T-cell (primary cell): ENCODE results near the gene DPYD. TPM values are rescaled to one million over a fixed set of nuclear protein-coding genes. Genes with fewer than 3 reads are reported as not detected.

Source experiments
- ATAC-seq, 4 experiments: fragments of 200-7000 bp in 3 of 4; fragments of 150-1000 bp in 1 of 4; cut with Tn5 transposase; replicated peaks in 1 of 4; 1 replicate in 3 of 4; 2 replicates in 1 of 4; pipeline ENCODE4 v1.10.0; 2021; ENCODE audit warnings: moderate library complexity in 3 of 4, mild to moderate bottlenecking in 2 of 4, moderate number of reproducible peaks in 1 of 4
- CTCF ChIA-PET, 2 donors: fragments of 300-600 bp; sonication (Branson Sonifier 250); formaldehyde crosslinking; loops; one replicate each; lab custom pipeline; 2022; ENCODE audit warnings: antibody characterized with exemption in 2 of 2; lab: Charles Lee
- POLR2A ChIA-PET, 2 donors: fragments of 300-600 bp; sonication (Branson Sonifier 250); formaldehyde crosslinking; loops; one replicate each; lab custom pipeline; 2022; ENCODE audit warnings: antibody characterized with exemption in 2 of 2; lab: Charles Lee
- DNase-seq, 35 experiments: peaks; one replicate each; pipeline versions ENCODE4 v3.0.0 to v3.0.0-alpha.2; 2013 to 2023
- H3K27ac ChIP-seq: one replicate; pipeline ENCODE4 v1.5.1; 2013; ENCODE audit warnings: low read length
- H3K27me3 ChIP-seq, 2 experiments: replicated peaks in 1 of 2; 1 replicate in 1 of 2; 2 replicates in 1 of 2; pipeline versions ENCODE4 v1.6.1 to v1.7.0; 2013; ENCODE audit warnings: low read length in 1 of 2, mixed read lengths in 1 of 2; ENCODE audit not compliant: control insufficient read depth in 2 of 2, insufficient read depth in 2 of 2; ENCODE audit errors: extremely low read depth in 1 of 2
- H3K36me3 ChIP-seq, 2 donors: 1 replicate in 1 of 2; 2 replicates in 1 of 2; pipeline versions ENCODE4 v1.6.1 to v1.7.0; 2013; ENCODE audit warnings: low read length in 1 of 2; ENCODE audit not compliant: control insufficient read depth in 2 of 2, insufficient read depth in 1 of 2; ENCODE audit errors: extremely low read depth in 1 of 2
- H3K4me1 ChIP-seq, 2 experiments: 1 replicate in 1 of 2; 2 replicates in 1 of 2; pipeline versions ENCODE4 v1.6.1 to v1.7.0; 2013; ENCODE audit warnings: low read length in 2 of 2, mixed read lengths in 1 of 2; ENCODE audit not compliant: insufficient read depth in 2 of 2, control insufficient read depth in 1 of 2; ENCODE audit errors: extremely low read depth in 1 of 2
- H3K4me3 ChIP-seq, 2 donors: 1 replicate in 1 of 2; 2 replicates in 1 of 2; pipeline versions ENCODE4 v1.5.1 to v1.7.0; 2013; ENCODE audit warnings: mild to moderate bottlenecking in 2 of 2, low read length in 1 of 2, moderate library complexity in 1 of 2; ENCODE audit not compliant: control insufficient read depth in 1 of 2; ENCODE audit errors: extremely low read depth in 1 of 2
- H3K9me3 ChIP-seq: 2 replicates; pipeline ENCODE4 v1.7.0; 2013
- H3K27ac Mint-ChIP-seq, 2 donors: one replicate each; pipeline ENCODE4 v1.8.0; 2020 to 2021; ENCODE audit warnings: mild to moderate bottlenecking in 2 of 2, mixed read lengths in 2 of 2
- H3K27me3 Mint-ChIP-seq, 2 donors: one replicate each; pipeline ENCODE4 v1.8.0; 2021 to 2022; ENCODE audit warnings: mixed read lengths in 2 of 2
- H3K36me3 Mint-ChIP-seq: one replicate; pipeline ENCODE4 v1.8.0; 2021; ENCODE audit warnings: mixed read lengths
- H3K4me1 Mint-ChIP-seq, 3 donors: one replicate each; pipeline ENCODE4 v1.8.0; 2020 to 2022; ENCODE audit warnings: mixed read lengths in 3 of 3, mild to moderate bottlenecking in 1 of 3
- H3K4me3 Mint-ChIP-seq, 3 donors: one replicate each; pipeline ENCODE4 v1.8.0; 2020 to 2022; ENCODE audit warnings: mild to moderate bottlenecking in 3 of 3, mixed read lengths in 3 of 3, moderate library complexity in 3 of 3
- H3K9me3 Mint-ChIP-seq, 3 donors: one replicate each; pipeline ENCODE4 v1.8.0; 2020 to 2022; ENCODE audit warnings: mixed read lengths in 3 of 3
- WGBS: methylation state at CpG from one replicate; pipeline ENCODE4 v1.1.5; 2013; ENCODE audit warnings: missing lambda C conversion rate; ENCODE audit not compliant: insufficient coverage; 5-methylcytosine and 5-hydroxymethylcytosine counted together
- total RNA-seq, 35 experiments: library from RNA in 6 of 35; stranded (reverse) in 6 of 35; fragments of 120-200 nt in 1 of 35; gene quantifications; one replicate each; pipeline versions ENCODE4 v1.2.1 to v1.2.4 and lab custom pipeline; 2013 to 2026

Gene DPYD
- total RNA-seq, 5 donors from 2014 or later (not counting 1 experiment from before 2014, with no cell fraction given) = 39.1 to 74.1 (median 47.8) TPM

- CTCF ChIA-PET = interaction anchor here in 1 of 2 donors (0.7 kb wide), 1 partner anchor 1091 kb away, joined by 3 read pairs; no protein-coding TSS in a partner anchor
- H3K27ac Mint-ChIP-seq = peak overlapping the region in 1 of 2 donors; percentile 53
- H3K4me3 Mint-ChIP-seq = no peak overlapping the region
Measured at GRCh38 chr1:97864615-97865014, 56.2 kb downstream of the DPYD start.

GRCh38 chr1:97853221-97853620 is 67.6 kb downstream of the DPYD start:
- no peaks in the 10 kb centered on the region for H3K9me3 Mint-ChIP-seq
- Histone ChIP-seq H3K27ac (no peak overlapping the region), H3K4me3 (no peak overlapping the region), H3K27me3 (no peaks in the 10 kb centered on the region), H3K4me1 (peaks cover 0 to 6% of the 10 kb centered on the region in 2 experiments), H3K9me3 (no peaks in the 10 kb centered on the region), H3K36me3 (peaks cover 0 to 6% of the 10 kb centered on the region in 2 donors)
- H3K4me3 Mint-ChIP-seq = no peak overlapping the region
- ATAC-seq (no peak), DNase-seq (no peak)
- H3K27ac Mint-ChIP-seq = no peak overlapping the region
- H3K36me3 Mint-ChIP-seq = peaks cover 31% of the 10 kb centered on the region
- WGBS = no CpG with 5 or more reads among the region's 1 CpG
- CTCF ChIA-PET = no interaction called here
- H3K27me3 Mint-ChIP-seq = no peaks in the 10 kb centered on the region
- H3K4me1 Mint-ChIP-seq = peaks cover 43 to 57% (median 54%) of the 10 kb centered on the region in 3 donors
- POLR2A ChIA-PET = no interaction called here

More at GRCh38 chr1:97864615-97865014, 56.2 kb downstream of the DPYD start:
- H3K9me3 Mint-ChIP-seq = peaks cover 2 to 11% (median 4%) of the 10 kb centered on the region in 3 donors
- H3K4me1 Mint-ChIP-seq = peaks cover 35 to 40% (median 36%) of the 10 kb centered on the region in 3 donors
- H3K36me3 ChIP-seq = no peaks in the 10 kb centered on the region
- ATAC-seq = no peak
- peaks cover 3% of the 10 kb centered on the region for H3K9me3 ChIP-seq
- no peaks in the 10 kb centered on the region for H3K27me3 Mint-ChIP-seq
- POLR2A ChIA-PET = no interaction called here
- WGBS = no CpG with 5 or more reads among the region's 5 CpGs
- peaks cover 0 to 3% of the 10 kb centered on the region in 2 experiments for H3K4me1 ChIP-seq
- peaks cover 30% of the 10 kb centered on the region for H3K36me3 Mint-ChIP-seq
- no peak overlapping the region for H3K4me3 ChIP-seq
- no peak for DNase-seq
- H3K27ac ChIP-seq = no peak overlapping the region
- H3K27me3 ChIP-seq = no peaks in the 10 kb centered on the region

GRCh38 chr1:97849345-97850340 is 71.2 kb downstream of the DPYD start:
- Mint-ChIP-seq H3K9me3 (no peaks in the 10 kb centered on the region), H3K4me1 (peaks cover 36 to 40% (median 38%) of the 10 kb centered on the region in 3 donors), H3K27me3 (no peaks in the 10 kb centered on the region), H3K36me3 (peaks cover 20% of the 10 kb centered on the region), H3K27ac (peak overlapping the region in 1 of 2 donors; percentile 7), H3K4me3 (peak overlapping the region in 1 of 3 donors; percentile 3)
- Histone ChIP-seq H3K4me3 (no peak overlapping the region), H3K27ac (no peak overlapping the region), H3K27me3 (no peaks in the 10 kb centered on the region), H3K36me3 (peaks cover 4 to 10% of the 10 kb centered on the region in 2 donors), H3K9me3 (no peaks in the 10 kb centered on the region), H3K4me1 (peaks cover 0 to 6% of the 10 kb centered on the region in 2 experiments)
- 0% methylated on average over 1 of the region's 4 CpGs for WGBS
- DNase-seq = no peak
- POLR2A ChIA-PET = no interaction called here
- no peak for ATAC-seq
- CTCF ChIA-PET = no interaction called here

GRCh38 chr1:97845805-97846204 is 75.0 kb downstream of the DPYD start:
- no peak overlapping the region for H3K4me3 ChIP-seq
- no peak overlapping the region for H3K27ac ChIP-seq
- ChIA-PET CTCF (no interaction called here), POLR2A (interaction anchor here in 1 of 2 donors (0.6 kb wide), 2 partner anchors 45 to 58 kb away, joined by 4 read pairs; no protein-coding TSS in a partner anchor)
- 94% methylated on average over 9 of the region's 10 CpGs for WGBS
- H3K27me3 ChIP-seq = no peaks in the 10 kb centered on the region
- H3K9me3 Mint-ChIP-seq = no peaks in the 10 kb centered on the region
- no peak overlapping the region for H3K27ac Mint-ChIP-seq
- H3K27me3 Mint-ChIP-seq = no peaks in the 10 kb centered on the region
- H3K4me1 Mint-ChIP-seq = peaks cover 17 to 23% (median 18%) of the 10 kb centered on the region in 3 donors
- ATAC-seq = no peak
- H3K4me3 Mint-ChIP-seq = no peak overlapping the region
- peaks cover 23% of the 10 kb centered on the region for H3K36me3 Mint-ChIP-seq
- peaks cover 0 to 6% of the 10 kb centered on the region in 2 experiments for H3K4me1 ChIP-seq
- DNase-seq = no peak
- peaks cover 4 to 9% of the 10 kb centered on the region in 2 donors for H3K36me3 ChIP-seq
- no peaks in the 10 kb centered on the region for H3K9me3 ChIP-seq

- Mint-ChIP-seq H3K27ac (no peak overlapping the region), H3K27me3 (no peaks in the 10 kb centered on the region), H3K4me3 (no peak overlapping the region), H3K4me1 (peaks cover 7 to 11% (median 8%) of the 10 kb centered on the region in 3 donors), H3K9me3 (no peaks in the 10 kb centered on the region), H3K36me3 (peaks cover 28% of the 10 kb centered on the region)
- Histone ChIP-seq H3K27ac (no peak overlapping the region), H3K9me3 (no peaks in the 10 kb centered on the region), H3K36me3 (peaks cover 4 to 9% of the 10 kb centered on the region in 2 donors), H3K27me3 (no peaks in the 10 kb centered on the region), H3K4me1 (peaks cover 0 to under 1% of the 10 kb centered on the region in 2 experiments), H3K4me3 (no peak overlapping the region)
- CTCF ChIA-PET = interaction anchor here in 1 of 2 donors (0.6 kb wide), 1 partner anchor 43 kb away, joined by 9 read pairs; no protein-coding TSS in a partner anchor
- WGBS = 96% methylated on average over 5 of the region's 5 CpGs
- ATAC-seq = no peak
- POLR2A ChIA-PET = interaction anchor here in 1 of 2 donors (0.5 kb wide), 1 partner anchor 1351 kb away, joined by 4 read pairs; no protein-coding TSS in a partner anchor
- DNase-seq = no peak
Measured at GRCh38 chr1:97844552-97845089, 76.2 kb downstream of the DPYD start.

- no CpG with 5 or more reads among the region's 1 CpG for WGBS
- H3K4me3 ChIP-seq = no peak overlapping the region
Measured at GRCh38 chr1:97841338-97841737, 79.5 kb downstream of the DPYD start.

More at GRCh38 chr1:97841338-97841737, 79.5 kb downstream of the DPYD start:
- Mint-ChIP-seq H3K9me3 (no peaks in the 10 kb centered on the region), H3K36me3 (peaks cover 29% of the 10 kb centered on the region), H3K27ac (no peak overlapping the region), H3K4me3 (no peak overlapping the region), H3K27me3 (no peaks in the 10 kb centered on the region), H3K4me1 (peaks cover 4 to 6% (median 6%) of the 10 kb centered on the region in 3 donors)
- no peak overlapping the region for H3K27ac ChIP-seq
- no peaks in the 10 kb centered on the region for H3K27me3 ChIP-seq
- ChIA-PET CTCF (no interaction called here), POLR2A (no interaction called here)
- H3K4me1 ChIP-seq = no peaks in the 10 kb centered on the region
- ATAC-seq (no peak), DNase-seq (no peak)
- peaks cover 2 to 9% of the 10 kb centered on the region in 2 donors for H3K36me3 ChIP-seq
- no peaks in the 10 kb centered on the region for H3K9me3 ChIP-seq
